SK-N-SH (cell line): ENCODE measurements around the gene MTAP.

ENCODE experiments used
- EP300 ChIP-seq, 2 experiments: IDR thresholded peaks; 2 replicates each; pipeline versions ENCODE4 v1.4.0 to v1.6.1; 2012; ENCODE audit warnings: borderline replicate concordance in 1 of 2, low read depth in 1 of 2, low read length in 1 of 2
- EZH2phosphoT487 ChIP-seq: fragments of 200-600 bp; sonication (generic); IDR thresholded peaks from 2 replicates; pipeline ENCODE4 v1.6.1; 2017; ENCODE audit warnings: low read depth, mixed run types, mild to moderate bottlenecking, antibody characterized with exemption, moderate library complexity, borderline replicate concordance
- GABPA ChIP-seq: IDR thresholded peaks from 2 replicates; pipeline ENCODE4 v1.4.0; 2012; ENCODE audit warnings: low read depth, mild to moderate bottlenecking
- POLR2AphosphoS5 ChIP-seq: IDR thresholded peaks from 2 replicates; pipeline ENCODE4 v1.6.1; 2012; ENCODE audit warnings: low read depth, low read length
- RAD21 ChIP-seq: IDR thresholded peaks from 2 replicates; pipeline ENCODE4 v1.6.1; 2012; ENCODE audit warnings: mild to moderate bottlenecking, low read length
- RFX5 ChIP-seq: IDR thresholded peaks from 2 replicates; pipeline ENCODE4 v1.6.1; 2012; ENCODE audit warnings: mild to moderate bottlenecking, improper control_type of control experiment, low read length
- RXRA ChIP-seq: IDR thresholded peaks from 2 replicates; pipeline ENCODE4 v1.4.0; 2012; ENCODE audit warnings: low read depth, mild to moderate bottlenecking, borderline replicate concordance
- SIN3A ChIP-seq: IDR thresholded peaks from 2 replicates; pipeline ENCODE4 v1.6.1; 2012; ENCODE audit warnings: low read depth, mild to moderate bottlenecking, low read length, moderate library complexity, borderline replicate concordance
- TAF1 ChIP-seq: IDR thresholded peaks from 2 replicates; pipeline ENCODE4 v1.6.1; 2012; ENCODE audit warnings: low read depth, mild to moderate bottlenecking, low read length, moderate library complexity, borderline replicate concordance
- TF ChIP-seq, protein P1 (sequence below): IDR thresholded peaks from 2 replicates; pipeline ENCODE4 v1.4.0; 2012; ENCODE audit warnings: low read depth
- TF ChIP-seq, protein P2 (sequence below): IDR thresholded peaks from 2 replicates; pipeline ENCODE4 v1.6.1; 2012; ENCODE audit warnings: mild to moderate bottlenecking, low read depth, low read length, moderate library complexity
- TF ChIP-seq, protein P3 (sequence below): fragments of 150-350 bp; IDR thresholded peaks from 2 replicates; pipeline ENCODE4 v1.6.1; 2017; ENCODE audit warnings: antibody characterized with exemption, low read length, low read depth, borderline replicate concordance
- TF ChIP-seq, protein P4 (sequence below): fragments of 200-600 bp; sonication (generic); IDR thresholded peaks from 2 replicates; pipeline ENCODE4 v1.6.1; 2017; ENCODE audit warnings: antibody characterized with exemption, mild to moderate bottlenecking, moderate library complexity

DNA sequence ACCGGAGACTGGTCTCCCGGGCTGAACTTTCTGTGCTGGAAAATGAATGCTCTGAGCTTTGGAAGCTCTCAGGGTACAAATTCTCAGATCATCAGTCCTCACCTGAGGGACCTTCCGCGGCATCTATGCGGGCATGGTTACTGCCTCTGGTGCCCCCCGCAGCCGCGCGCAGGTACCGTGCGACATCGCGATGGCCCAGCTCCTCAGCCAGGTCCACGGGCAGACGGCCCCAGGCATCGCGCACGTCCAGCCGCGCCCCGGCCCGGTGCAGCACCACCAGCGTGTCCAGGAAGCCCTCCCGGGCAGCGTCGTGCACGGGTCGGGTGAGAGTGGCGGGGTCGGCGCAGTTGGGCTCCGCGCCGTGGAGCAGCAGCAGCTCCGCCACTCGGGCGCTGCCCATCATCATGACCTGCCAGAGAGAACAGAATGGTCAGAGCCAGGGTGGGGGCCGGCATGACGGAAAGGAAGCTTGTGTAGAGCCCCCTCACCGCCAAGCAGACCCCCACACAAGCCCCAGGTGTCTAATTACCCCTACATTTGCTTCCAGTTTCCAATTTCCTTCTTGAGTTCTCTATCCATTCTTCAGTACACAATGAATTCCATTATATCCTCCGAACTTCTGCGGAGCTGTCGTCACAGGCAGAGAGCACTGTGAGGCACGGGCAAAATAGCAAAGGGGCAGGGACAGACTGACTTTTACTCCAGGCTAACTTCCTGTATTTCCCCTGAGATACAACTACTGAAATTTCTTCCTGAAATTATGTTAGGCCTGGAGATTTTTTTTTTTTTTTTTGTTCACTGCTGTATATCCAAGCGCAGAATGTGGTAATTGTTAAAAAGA is 168.6 kb downstream of the MTAP start:
- TF ChIP-seq TAF1 = no peak
- no peak for TF ChIP-seq EP300 (IDR thresholded peaks at IDR 0.05; ENCODE audit: borderline replicate concordance in 1 of 2, low read depth in 1 of 2, low read length in 1 of 2)
- TF ChIP-seq SIN3A = no peak
- TF ChIP-seq EZH2phosphoT487 = no peak
- no peak for TF ChIP-seq RXRA
- TF ChIP-seq, protein P1, sequence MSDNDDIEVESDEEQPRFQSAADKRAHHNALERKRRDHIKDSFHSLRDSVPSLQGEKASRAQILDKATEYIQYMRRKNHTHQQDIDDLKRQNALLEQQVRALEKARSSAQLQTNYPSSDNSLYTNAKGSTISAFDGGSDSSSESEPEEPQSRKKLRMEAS = no peak
- TF ChIP-seq POLR2AphosphoS5 = no peak
- TF ChIP-seq, protein P2, sequence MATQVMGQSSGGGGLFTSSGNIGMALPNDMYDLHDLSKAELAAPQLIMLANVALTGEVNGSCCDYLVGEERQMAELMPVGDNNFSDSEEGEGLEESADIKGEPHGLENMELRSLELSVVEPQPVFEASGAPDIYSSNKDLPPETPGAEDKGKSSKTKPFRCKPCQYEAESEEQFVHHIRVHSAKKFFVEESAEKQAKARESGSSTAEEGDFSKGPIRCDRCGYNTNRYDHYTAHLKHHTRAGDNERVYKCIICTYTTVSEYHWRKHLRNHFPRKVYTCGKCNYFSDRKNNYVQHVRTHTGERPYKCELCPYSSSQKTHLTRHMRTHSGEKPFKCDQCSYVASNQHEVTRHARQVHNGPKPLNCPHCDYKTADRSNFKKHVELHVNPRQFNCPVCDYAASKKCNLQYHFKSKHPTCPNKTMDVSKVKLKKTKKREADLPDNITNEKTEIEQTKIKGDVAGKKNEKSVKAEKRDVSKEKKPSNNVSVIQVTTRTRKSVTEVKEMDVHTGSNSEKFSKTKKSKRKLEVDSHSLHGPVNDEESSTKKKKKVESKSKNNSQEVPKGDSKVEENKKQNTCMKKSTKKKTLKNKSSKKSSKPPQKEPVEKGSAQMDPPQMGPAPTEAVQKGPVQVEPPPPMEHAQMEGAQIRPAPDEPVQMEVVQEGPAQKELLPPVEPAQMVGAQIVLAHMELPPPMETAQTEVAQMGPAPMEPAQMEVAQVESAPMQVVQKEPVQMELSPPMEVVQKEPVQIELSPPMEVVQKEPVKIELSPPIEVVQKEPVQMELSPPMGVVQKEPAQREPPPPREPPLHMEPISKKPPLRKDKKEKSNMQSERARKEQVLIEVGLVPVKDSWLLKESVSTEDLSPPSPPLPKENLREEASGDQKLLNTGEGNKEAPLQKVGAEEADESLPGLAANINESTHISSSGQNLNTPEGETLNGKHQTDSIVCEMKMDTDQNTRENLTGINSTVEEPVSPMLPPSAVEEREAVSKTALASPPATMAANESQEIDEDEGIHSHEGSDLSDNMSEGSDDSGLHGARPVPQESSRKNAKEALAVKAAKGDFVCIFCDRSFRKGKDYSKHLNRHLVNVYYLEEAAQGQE = no peak
- no peak for TF ChIP-seq RAD21
- no peak for TF ChIP-seq RFX5
- TF ChIP-seq, protein P3, sequence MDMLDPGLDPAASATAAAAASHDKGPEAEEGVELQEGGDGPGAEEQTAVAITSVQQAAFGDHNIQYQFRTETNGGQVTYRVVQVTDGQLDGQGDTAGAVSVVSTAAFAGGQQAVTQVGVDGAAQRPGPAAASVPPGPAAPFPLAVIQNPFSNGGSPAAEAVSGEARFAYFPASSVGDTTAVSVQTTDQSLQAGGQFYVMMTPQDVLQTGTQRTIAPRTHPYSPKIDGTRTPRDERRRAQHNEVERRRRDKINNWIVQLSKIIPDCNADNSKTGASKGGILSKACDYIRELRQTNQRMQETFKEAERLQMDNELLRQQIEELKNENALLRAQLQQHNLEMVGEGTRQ = no peak
- no peak for TF ChIP-seq GABPA
- TF ChIP-seq, protein P4, sequence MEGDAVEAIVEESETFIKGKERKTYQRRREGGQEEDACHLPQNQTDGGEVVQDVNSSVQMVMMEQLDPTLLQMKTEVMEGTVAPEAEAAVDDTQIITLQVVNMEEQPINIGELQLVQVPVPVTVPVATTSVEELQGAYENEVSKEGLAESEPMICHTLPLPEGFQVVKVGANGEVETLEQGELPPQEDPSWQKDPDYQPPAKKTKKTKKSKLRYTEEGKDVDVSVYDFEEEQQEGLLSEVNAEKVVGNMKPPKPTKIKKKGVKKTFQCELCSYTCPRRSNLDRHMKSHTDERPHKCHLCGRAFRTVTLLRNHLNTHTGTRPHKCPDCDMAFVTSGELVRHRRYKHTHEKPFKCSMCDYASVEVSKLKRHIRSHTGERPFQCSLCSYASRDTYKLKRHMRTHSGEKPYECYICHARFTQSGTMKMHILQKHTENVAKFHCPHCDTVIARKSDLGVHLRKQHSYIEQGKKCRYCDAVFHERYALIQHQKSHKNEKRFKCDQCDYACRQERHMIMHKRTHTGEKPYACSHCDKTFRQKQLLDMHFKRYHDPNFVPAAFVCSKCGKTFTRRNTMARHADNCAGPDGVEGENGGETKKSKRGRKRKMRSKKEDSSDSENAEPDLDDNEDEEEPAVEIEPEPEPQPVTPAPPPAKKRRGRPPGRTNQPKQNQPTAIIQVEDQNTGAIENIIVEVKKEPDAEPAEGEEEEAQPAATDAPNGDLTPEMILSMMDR = no peak
